ENCODE results near the gene MBD5. TPM values are rescaled to one million over a fixed set of nuclear protein-coding genes. Genes with fewer than 3 reads are reported as not detected.

Gene MBD5
- total and polyA plus RNA-seq, 11 donors = 6.8 to 44.4 (median 24.9) TPM

DNA sequence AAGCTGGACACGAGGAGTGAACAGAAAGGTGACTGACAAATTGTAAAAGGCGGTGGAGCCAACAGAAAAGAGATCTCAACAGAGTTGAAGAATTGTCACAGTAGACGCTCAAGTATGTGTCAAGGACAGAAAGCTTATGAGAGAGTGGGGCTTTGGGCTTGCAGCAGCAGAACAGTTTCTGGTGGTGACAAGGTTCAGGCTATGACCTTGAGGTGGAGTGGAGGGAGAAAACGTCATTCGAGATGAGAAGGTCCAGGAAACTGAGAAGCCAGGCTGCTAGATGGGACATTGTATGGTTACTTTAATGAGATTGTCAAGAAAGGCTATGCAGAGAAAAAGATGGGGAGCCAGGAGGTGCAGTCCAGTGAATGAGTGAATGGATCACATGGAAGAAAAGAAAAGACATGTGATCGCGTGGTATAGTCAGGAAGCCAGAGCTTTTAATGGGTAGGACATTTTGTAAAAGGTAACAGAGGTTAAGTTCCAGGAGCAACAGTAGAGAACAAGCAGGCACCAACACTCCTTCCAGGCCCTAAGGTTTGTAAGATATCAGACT lies 532.5 kb downstream of the MBD5 start:
- H3K4me3 ChIP-seq = peak overlapping the region in 10 of 12 donors; percentile 28 to 55 (median 38)
- peaks cover 0 to 17% (median 0%) of the 10 kb centered on the region in 12 donors for H3K4me1 ChIP-seq
- intact Hi-C loops (cut with DNase I) = no loop called here
- no peak for ATAC-seq
- no peaks in the 10 kb centered on the region for H3K36me3 ChIP-seq
- 70 to 79% (median 73%) methylated on average over 7 of the region's 7 CpGs for WGBS, 4 donors
- no peak for DNase-seq
- peak overlapping the region in 1 of 12 donors; percentile 40 for H3K27ac ChIP-seq
- TF ChIP-seq, protein P1, sequence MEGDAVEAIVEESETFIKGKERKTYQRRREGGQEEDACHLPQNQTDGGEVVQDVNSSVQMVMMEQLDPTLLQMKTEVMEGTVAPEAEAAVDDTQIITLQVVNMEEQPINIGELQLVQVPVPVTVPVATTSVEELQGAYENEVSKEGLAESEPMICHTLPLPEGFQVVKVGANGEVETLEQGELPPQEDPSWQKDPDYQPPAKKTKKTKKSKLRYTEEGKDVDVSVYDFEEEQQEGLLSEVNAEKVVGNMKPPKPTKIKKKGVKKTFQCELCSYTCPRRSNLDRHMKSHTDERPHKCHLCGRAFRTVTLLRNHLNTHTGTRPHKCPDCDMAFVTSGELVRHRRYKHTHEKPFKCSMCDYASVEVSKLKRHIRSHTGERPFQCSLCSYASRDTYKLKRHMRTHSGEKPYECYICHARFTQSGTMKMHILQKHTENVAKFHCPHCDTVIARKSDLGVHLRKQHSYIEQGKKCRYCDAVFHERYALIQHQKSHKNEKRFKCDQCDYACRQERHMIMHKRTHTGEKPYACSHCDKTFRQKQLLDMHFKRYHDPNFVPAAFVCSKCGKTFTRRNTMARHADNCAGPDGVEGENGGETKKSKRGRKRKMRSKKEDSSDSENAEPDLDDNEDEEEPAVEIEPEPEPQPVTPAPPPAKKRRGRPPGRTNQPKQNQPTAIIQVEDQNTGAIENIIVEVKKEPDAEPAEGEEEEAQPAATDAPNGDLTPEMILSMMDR (IDR thresholded peaks at IDR 0.05) = no peak
- TF ChIP-seq POLR2A (IDR thresholded peaks at IDR 0.05) = no peak
- H3K9me3 ChIP-seq = peaks cover 0 to 3% (median 0%) of the 10 kb centered on the region in 12 donors
- peaks cover 0 to 3% (median 0%) of the 10 kb centered on the region in 9 donors for H3K27me3 ChIP-seq

DNA sequence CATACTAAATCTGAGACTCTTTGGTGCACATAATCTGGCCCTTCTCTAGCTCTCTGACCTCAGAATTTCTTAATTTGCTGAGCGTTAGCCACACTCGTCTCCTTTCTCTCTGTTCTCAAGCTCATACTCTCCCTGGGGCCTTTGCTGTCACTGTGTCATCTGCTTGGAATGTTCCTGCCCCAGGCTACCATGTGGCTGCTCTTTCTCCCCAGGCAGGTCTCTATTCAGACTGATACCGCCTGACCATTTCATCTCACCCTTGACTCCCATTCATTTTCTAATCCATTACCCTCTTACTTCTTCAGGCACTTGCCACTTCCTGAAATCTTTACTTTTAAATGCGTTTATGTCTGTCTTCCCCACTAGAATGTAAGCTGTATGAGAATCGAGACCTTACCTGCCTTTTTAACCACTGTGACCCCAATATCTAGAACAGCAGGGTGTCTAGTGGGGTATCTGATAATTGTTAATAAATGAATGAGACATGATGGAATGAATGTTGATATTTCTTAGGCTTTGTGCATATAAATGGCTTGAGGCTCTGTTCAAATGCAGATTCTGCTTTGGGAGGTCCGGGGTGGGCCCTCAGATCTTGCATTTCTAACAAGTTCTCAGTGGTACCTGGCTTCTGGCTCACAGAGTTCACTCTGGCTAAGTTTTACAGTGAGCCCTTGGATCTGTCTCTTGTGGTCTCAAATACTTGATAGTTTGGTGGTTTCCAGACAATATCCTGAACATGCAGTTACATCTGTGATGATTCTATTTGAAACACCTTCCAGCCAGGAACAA lies 533.8 kb downstream of the MBD5 start:
- 73 to 83% (median 76%) methylated on average over 6 of the region's 6 CpGs for WGBS, 4 donors
- peaks cover 0 to 17% (median 0%) of the 10 kb centered on the region in 12 donors for H3K4me1 ChIP-seq
- ATAC-seq (no peak), DNase-seq (no peak)
- intact Hi-C loops (cut with DNase I) = no loop called here
- H3K9me3 ChIP-seq = peaks cover 0 to 3% (median 0%) of the 10 kb centered on the region in 12 donors
- H3K4me3 ChIP-seq = no peak overlapping the region
- H3K27me3 ChIP-seq = peaks cover 0 to 4% (median 0%) of the 10 kb centered on the region in 9 donors
- H3K27ac ChIP-seq = no peak overlapping the region
- TF ChIP-seq POLR2A (IDR thresholded peaks at IDR 0.05) = no peak
- TF ChIP-seq, protein P1 (IDR thresholded peaks at IDR 0.05) = no peak
- no peaks in the 10 kb centered on the region for H3K36me3 ChIP-seq

DNA sequence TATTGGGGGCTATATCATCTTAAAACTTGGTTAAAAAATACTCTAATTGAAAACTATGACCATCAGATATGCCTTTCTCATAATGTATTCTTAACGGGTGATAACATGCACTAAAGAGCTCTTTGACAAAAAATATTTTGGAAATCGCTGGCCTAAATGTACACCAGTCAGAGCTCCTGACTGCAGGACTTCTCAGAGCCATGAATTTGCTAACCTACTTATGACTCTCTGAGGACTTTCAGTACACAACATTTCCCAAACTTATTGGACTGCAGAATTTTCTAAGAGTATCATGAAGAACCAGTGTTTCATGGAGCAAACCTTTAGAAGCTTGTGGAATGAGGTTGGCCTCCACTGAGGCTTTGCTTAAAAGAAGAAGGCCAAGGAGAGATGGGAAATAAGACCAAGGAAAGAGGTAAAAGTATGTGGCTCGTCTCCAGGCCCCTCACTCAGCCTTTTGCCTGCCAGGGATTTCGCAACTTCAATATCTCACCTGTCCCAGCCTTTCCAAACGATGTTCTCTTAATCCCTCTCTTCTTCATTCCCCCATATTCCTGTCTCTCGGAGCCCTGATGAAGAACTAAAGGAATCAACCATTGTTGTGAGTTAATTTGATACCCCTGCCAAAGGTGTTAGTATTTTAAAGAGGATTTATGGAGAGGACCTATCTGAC lies 534.9 kb downstream of the MBD5 start:
- intact Hi-C loops (cut with DNase I) = no loop called here
- H3K9me3 ChIP-seq = peaks cover 0 to 3% (median 0%) of the 10 kb centered on the region in 12 donors
- 85 to 88% (median 87%) methylated on average over 6 of the region's 6 CpGs for WGBS, 4 donors
- no peak for ATAC-seq
- peaks cover 0 to 17% (median 0%) of the 10 kb centered on the region in 12 donors for H3K4me1 ChIP-seq
- no peak for DNase-seq
- no peak overlapping the region for H3K4me3 ChIP-seq
- TF ChIP-seq, protein P1 (IDR thresholded peaks at IDR 0.05) = no peak
- no peak for TF ChIP-seq POLR2A (IDR thresholded peaks at IDR 0.05)
- H3K36me3 ChIP-seq = no peaks in the 10 kb centered on the region
- H3K27me3 ChIP-seq = peaks cover 0 to 8% (median 0%) of the 10 kb centered on the region in 9 donors
- no peak overlapping the region for H3K27ac ChIP-seq
